HG02943 (cell line): ENCODE data around the gene SMARCC2.
"Not testable (repeated sequence)": the region's sequence is repeated elsewhere in the genome, so short reads cannot be mapped to it uniquely, and the experiment has no call there.

ENCODE experiments used
- ATAC-seq: cut with Tn5 transposase; IDR thresholded peaks from one replicate; pipeline ENCODE4 v1.9.1; 2021; ENCODE audit warnings: mild to moderate bottlenecking, low read depth, moderate library complexity; ENCODE audit not compliant: unreplicated experiment

The SMARCC2 gene

GRCh38 chr12:56213878-56214277, 24.6 kb upstream of the SMARCC2 start:
- no peak for ATAC-seq

GRCh38 chr12:56212361-56212760, 23.1 kb upstream of the SMARCC2 start:
- no peak for ATAC-seq

- ATAC-seq: no peak
Observed at GRCh38 chr12:56208006-56208405, 18.7 kb upstream of the SMARCC2 start.

- no peak for ATAC-seq
Observed at GRCh38 chr12:56206452-56207166, 17.3 kb upstream of the SMARCC2 start.

GRCh38 chr12:56205445-56205844, 16.2 kb upstream of the SMARCC2 start:
- ATAC-seq: no peak

- ATAC-seq: no peak
Observed at GRCh38 chr12:56204275-56204674, 15.0 kb upstream of the SMARCC2 start.

- no peak for ATAC-seq
Observed at GRCh38 chr12:56202838-56203237, 13.6 kb upstream of the SMARCC2 start.

- ATAC-seq: no peak
Observed at GRCh38 chr12:56202366-56202765, 13.1 kb upstream of the SMARCC2 start.

GRCh38 chr12:56198836-56199235, 9.6 kb upstream of the SMARCC2 start:
- ATAC-seq: no peak

- ATAC-seq: no peak
Observed at GRCh38 chr12:56197921-56198635, 8.8 kb upstream of the SMARCC2 start.

- ATAC-seq: not testable (repeated sequence)
Observed at GRCh38 chr12:56196818-56197550, 7.7 kb upstream of the SMARCC2 start.

- ATAC-seq: no peak
Observed at GRCh38 chr12:56193025-56193578, 3.8 kb upstream of the SMARCC2 start.

- no peak for ATAC-seq
Observed at GRCh38 chr12:56192582-56192981, 3.3 kb upstream of the SMARCC2 start.

- no peak for ATAC-seq
Observed at GRCh38 chr12:56190695-56191155, 1.4 kb upstream of the SMARCC2 start.

GRCh38 chr12:56189918-56190694, 823 bp upstream of the SMARCC2 start:
- peak; percentile 46 for ATAC-seq

- no peak for ATAC-seq
Observed at GRCh38 chr12:56188778-56189098, 545 bp downstream of the SMARCC2 start.

GRCh38 chr12:56188131-56188777, 1.0 kb downstream of the SMARCC2 start:
- no peak for ATAC-seq

GRCh38 chr12:56186957-56187356, 2.3 kb downstream of the SMARCC2 start:
- no peak for ATAC-seq

GRCh38 chr12:56178347-56178746, 10.9 kb downstream of the SMARCC2 start:
- no peak for ATAC-seq

GRCh38 chr12:56172839-56173238, 16.4 kb downstream of the SMARCC2 start:
- no peak for ATAC-seq
